ENCODE data around the gene GPATCH2. TPM values are rescaled to one million over a fixed set of nuclear protein-coding genes. Genes with fewer than 3 reads are reported as not detected.

The GPATCH2 gene
- total and polyA plus RNA-seq, 10 of the 15 experiments (the other 5 are each of a cell fraction or from before 2014, with no cell fraction given), result 3.2 to 12.2 (median 5.4) TPM

DNA sequence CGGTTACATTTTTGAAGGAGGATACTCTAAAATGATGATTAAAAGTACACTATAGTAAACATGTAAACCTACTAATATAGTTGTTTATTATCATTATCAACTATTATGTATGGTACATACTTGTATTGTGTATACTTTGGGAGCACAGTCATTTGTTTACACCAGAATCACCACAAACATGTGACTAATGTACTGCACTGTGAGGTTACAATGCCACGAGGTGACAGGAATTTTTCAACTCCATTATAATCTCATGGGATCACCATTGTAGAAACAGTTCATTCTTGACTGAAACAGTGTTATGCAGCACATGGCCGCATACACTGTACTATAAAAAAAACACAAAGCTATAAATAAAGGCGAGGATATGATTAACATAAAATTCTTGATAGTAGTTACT, 44.3 kb downstream of the GPATCH2 start:
- no peak for ATAC-seq
- no peaks in the 10 kb centered on the region for H3K36me3 ChIP-seq (ENCODE audit: control insufficient read depth in 2 of 2, insufficient read depth in 2 of 2, low read length in 1 of 2)
- no peaks in the 10 kb centered on the region for H3K27me3 ChIP-seq (replicated peaks in 1 of 2; ENCODE audit: control insufficient read depth in 2 of 2, insufficient read depth in 2 of 2, low read length in 1 of 2)
- no peak overlapping the region for H2AFZ ChIP-seq (ENCODE audit: control insufficient read depth, low read depth, low read length)
- no peak overlapping the region for H3K4me2 ChIP-seq (ENCODE audit: control insufficient read depth, insufficient read depth)
- DNase-seq (ENCODE audit: low read depth, low spot score), result no peak
- RAD21 ChIA-PET (ENCODE audit: unreplicated experiment), result no interaction called here
- in situ Hi-C loops (cut with MboI), result no loop called here
- no peak overlapping the region for H3K27ac ChIP-seq (ENCODE audit: control insufficient read depth, insufficient read depth)
- POLR2A ChIA-PET, result no interaction called here
- H3K9ac ChIP-seq (ENCODE audit: control insufficient read depth, insufficient read depth, low read length), result no peak overlapping the region
- no peaks in the 10 kb centered on the region for H3K9me3 ChIP-seq (replicated peaks; ENCODE audit: control insufficient read depth, insufficient read depth, low read length)
- H3K4me3 ChIP-seq, result no peak overlapping the region
- H3K79me2 ChIP-seq (ENCODE audit: control insufficient read depth, insufficient read depth, low read length), result no peaks in the 10 kb centered on the region
- BruUV-seq (replicated peaks), result no TSS peak
- FAIRE-seq, result no peak
- no peaks in the 10 kb centered on the region for H3K4me1 ChIP-seq (ENCODE audit: control insufficient read depth, insufficient read depth, low read length)
- SMC1A ChIA-PET (ENCODE audit: uncharacterized antibody, unreplicated experiment), result interaction anchor here (1.1 kb wide), 1 partner anchor 13 kb away, joined by 3 read pairs; no protein-coding TSS in a partner anchor
- intact Hi-C loops (cut with micrococcal nuclease; ENCODE audit: unreplicated experiment), result no loop called here
- WGBS (ENCODE audit: insufficient coverage, insufficient replicate concordance, low lambda C conversion rate, missing lambda C conversion rate), result 74% methylated on average over 4 of the region's 4 CpGs
- CTCF ChIA-PET, result no interaction called here
- no peaks in the 10 kb centered on the region for H4K20me1 ChIP-seq (ENCODE audit: control insufficient read depth, insufficient read depth)
- TF ChIP-seq, protein P1, sequence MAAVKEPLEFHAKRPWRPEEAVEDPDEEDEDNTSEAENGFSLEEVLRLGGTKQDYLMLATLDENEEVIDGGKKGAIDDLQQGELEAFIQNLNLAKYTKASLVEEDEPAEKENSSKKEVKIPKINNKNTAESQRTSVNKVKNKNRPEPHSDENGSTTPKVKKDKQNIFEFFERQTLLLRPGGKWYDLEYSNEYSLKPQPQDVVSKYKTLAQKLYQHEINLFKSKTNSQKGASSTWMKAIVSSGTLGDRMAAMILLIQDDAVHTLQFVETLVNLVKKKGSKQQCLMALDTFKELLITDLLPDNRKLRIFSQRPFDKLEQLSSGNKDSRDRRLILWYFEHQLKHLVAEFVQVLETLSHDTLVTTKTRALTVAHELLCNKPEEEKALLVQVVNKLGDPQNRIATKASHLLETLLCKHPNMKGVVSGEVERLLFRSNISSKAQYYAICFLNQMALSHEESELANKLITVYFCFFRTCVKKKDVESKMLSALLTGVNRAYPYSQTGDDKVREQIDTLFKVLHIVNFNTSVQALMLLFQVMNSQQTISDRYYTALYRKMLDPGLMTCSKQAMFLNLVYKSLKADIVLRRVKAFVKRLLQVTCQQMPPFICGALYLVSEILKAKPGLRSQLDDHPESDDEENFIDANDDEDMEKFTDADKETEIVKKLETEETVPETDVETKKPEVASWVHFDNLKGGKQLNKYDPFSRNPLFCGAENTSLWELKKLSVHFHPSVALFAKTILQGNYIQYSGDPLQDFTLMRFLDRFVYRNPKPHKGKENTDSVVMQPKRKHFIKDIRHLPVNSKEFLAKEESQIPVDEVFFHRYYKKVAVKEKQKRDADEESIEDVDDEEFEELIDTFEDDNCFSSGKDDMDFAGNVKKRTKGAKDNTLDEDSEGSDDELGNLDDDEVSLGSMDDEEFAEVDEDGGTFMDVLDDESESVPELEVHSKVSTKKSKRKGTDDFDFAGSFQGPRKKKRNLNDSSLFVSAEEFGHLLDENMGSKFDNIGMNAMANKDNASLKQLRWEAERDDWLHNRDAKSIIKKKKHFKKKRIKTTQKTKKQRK (IDR thresholded peaks at IDR 0.05; ENCODE audit: low read depth, low read length), result no peak
- TF ChIP-seq NKRF (conservative IDR thresholded peaks at IDR 0.05) (no peak), E2F8 (IDR thresholded peaks at IDR 0.05; ENCODE audit: low read depth, partially characterized antibody) (no peak), CHD1 (IDR thresholded peaks at IDR 0.05; ENCODE audit: low read depth, low read length) (no peak), SUZ12 (IDR thresholded peaks at IDR 0.05; ENCODE audit: unreplicated experiment) (no peak), PAX8 (IDR thresholded peaks at IDR 0.05) (no peak), GABPA (IDR thresholded peaks at IDR 0.05; ENCODE audit: low read depth) (no peak), ATF3 (IDR thresholded peaks at IDR 0.05; ENCODE audit: borderline replicate concordance, extremely low read depth, low read depth, low read length) (no peak)
- TF ChIP-seq, protein P2, sequence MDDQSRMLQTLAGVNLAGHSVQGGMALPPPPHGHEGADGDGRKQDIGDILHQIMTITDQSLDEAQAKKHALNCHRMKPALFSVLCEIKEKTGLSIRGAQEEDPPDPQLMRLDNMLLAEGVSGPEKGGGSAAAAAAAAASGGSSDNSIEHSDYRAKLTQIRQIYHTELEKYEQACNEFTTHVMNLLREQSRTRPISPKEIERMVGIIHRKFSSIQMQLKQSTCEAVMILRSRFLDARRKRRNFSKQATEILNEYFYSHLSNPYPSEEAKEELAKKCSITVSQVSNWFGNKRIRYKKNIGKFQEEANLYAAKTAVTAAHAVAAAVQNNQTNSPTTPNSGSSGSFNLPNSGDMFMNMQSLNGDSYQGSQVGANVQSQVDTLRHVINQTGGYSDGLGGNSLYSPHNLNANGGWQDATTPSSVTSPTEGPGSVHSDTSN (IDR thresholded peaks at IDR 0.05; ENCODE audit: insufficient replicate concordance, low read depth, low read length), result no peak
- TF ChIP-seq, protein P3, sequence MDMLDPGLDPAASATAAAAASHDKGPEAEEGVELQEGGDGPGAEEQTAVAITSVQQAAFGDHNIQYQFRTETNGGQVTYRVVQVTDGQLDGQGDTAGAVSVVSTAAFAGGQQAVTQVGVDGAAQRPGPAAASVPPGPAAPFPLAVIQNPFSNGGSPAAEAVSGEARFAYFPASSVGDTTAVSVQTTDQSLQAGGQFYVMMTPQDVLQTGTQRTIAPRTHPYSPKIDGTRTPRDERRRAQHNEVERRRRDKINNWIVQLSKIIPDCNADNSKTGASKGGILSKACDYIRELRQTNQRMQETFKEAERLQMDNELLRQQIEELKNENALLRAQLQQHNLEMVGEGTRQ (IDR thresholded peaks at IDR 0.05; ENCODE audit: borderline replicate concordance, low read depth, low read length), result no peak

Data from GM12878 (cell line).